A549 (cell line): ENCODE data around the gene SGPL1. TPM values are rescaled to one million over a fixed set of nuclear protein-coding genes. Genes with fewer than 3 reads are reported as not detected.

ENCODE experiments used
- ATAC-seq, 2 experiments: fragments of 200-7000 bp in 1 of 2; fragments of >200 bp in 1 of 2; cut with Nextera tagmentation in 1 of 2; cut with Tn5 transposase in 1 of 2; 3 replicates each; pipeline versions ENCODE4 v1.8.0 to v1.9.1; 2018 to 2020; ENCODE audit warnings: mild to moderate bottlenecking in 1 of 2, moderate library complexity in 1 of 2
- CTCF ChIA-PET: fragments of 300-600 bp; sonication (Branson Sonifier 250); formaldehyde crosslinking; extraction: SDS; loops from one replicate; lab custom pipeline; 2021; ENCODE audit warnings: antibody characterized with exemption, inconsistent platforms; lab: Yijun Ruan, JAX
- POLR2A ChIA-PET: fragments of 350-600 bp; formaldehyde crosslinking; extraction: SDS; loops from one replicate; lab custom pipeline; 2021; ENCODE audit warnings: antibody characterized with exemption, inconsistent platforms; lab: Yijun Ruan, JAX
- DNase-seq, 2 experiments: peaks; one replicate each; pipeline versions ENCODE4 v3.0.0 to v3.0.0-alpha.2; 2011 to 2016; ENCODE audit warnings: low read depth in 1 of 2, low spot score in 1 of 2
- FAIRE-seq: peaks from 2 replicates; lab custom pipeline; 2011; peaks lifted over from hg19 to GRCh38; lab: Jason Lieb, UNC
- H3K27ac ChIP-seq, 2 experiments: fragments of >200 bp; sonication (Bioruptor Twin); formaldehyde crosslinking; 3 replicates each; pipeline ENCODE4 v1.5.1; 2016 to 2017
- H3K4me1 ChIP-seq: fragments of >200 bp; sonication (Bioruptor Twin); formaldehyde crosslinking; 3 replicates; pipeline ENCODE4 v1.6.1; 2016
- H3K4me2 ChIP-seq: fragments of >200 bp; sonication (Bioruptor Twin); formaldehyde crosslinking; 3 replicates; pipeline ENCODE4 v1.6.1; 2016
- H3K4me3 ChIP-seq: fragments of >200 bp; sonication (Bioruptor Twin); formaldehyde crosslinking; 3 replicates; pipeline ENCODE4 v1.5.1; 2016
- H3K9me3 ChIP-seq: fragments of >200 bp; sonication (Bioruptor Twin); formaldehyde crosslinking; 3 replicates; pipeline ENCODE4 v1.6.1; 2016
- ATOH8 ChIP-seq: fragments of 250-450 bp; sonication (Bioruptor Pico); IDR thresholded peaks from 2 replicates; pipeline ENCODE4 v1.5.0; 2020; ENCODE audit warnings: low read depth, mild to moderate bottlenecking, moderate library complexity
- CBX2 ChIP-seq: fragments of 200-600 bp; sonication (generic); IDR thresholded peaks from 2 replicates; pipeline ENCODE4 v1.6.1; 2016; ENCODE audit warnings: low read depth, mild to moderate bottlenecking, borderline replicate concordance
- CBX8 ChIP-seq: fragments of 200-600 bp; sonication (generic); IDR thresholded peaks from 2 replicates; pipeline ENCODE4 v1.6.1; 2016
- CEBPB ChIP-seq, 2 experiments: fragments of >200 bp in 1 of 2; sonication (Bioruptor Twin) in 1 of 2; formaldehyde crosslinking in 1 of 2; IDR thresholded peaks; 2 replicates each; pipeline ENCODE4 v1.6.1; 2012 to 2016
- CHD4 ChIP-seq: fragments of 200-600 bp; sonication (generic); IDR thresholded peaks from 2 replicates; pipeline ENCODE4 v1.6.1; 2016; ENCODE audit warnings: antibody characterized with exemption, mild to moderate bottlenecking, borderline replicate concordance
- CTCF ChIP-seq: fragments of >200 bp; sonication (Bioruptor Twin); formaldehyde crosslinking; IDR thresholded peaks from 3 replicates; pipeline ENCODE4 v1.5.1; 2016
- E2F6 ChIP-seq: IDR thresholded peaks from 2 replicates; pipeline ENCODE4 v1.6.1; 2012; ENCODE audit warnings: low read depth, borderline replicate concordance
- EHF ChIP-seq: fragments of 250-450 bp; sonication (Bioruptor Pico); IDR thresholded peaks from 2 replicates; pipeline ENCODE4 v1.5.0; 2020; ENCODE audit warnings: mild to moderate bottlenecking
- EHMT2 ChIP-seq: fragments of 200-600 bp; sonication (generic); IDR thresholded peaks from 2 replicates; pipeline ENCODE4 v1.6.1; 2016; ENCODE audit warnings: antibody characterized with exemption, low read depth, mild to moderate bottlenecking, moderate library complexity
- ELK1 ChIP-seq: fragments of 150-350 bp; IDR thresholded peaks from 2 replicates; pipeline ENCODE4 v1.6.1; 2014; ENCODE audit warnings: low read depth, mild to moderate bottlenecking, low read length
- EP300 ChIP-seq, 2 experiments: fragments of >200 bp; sonication (Bioruptor Twin); formaldehyde crosslinking; IDR thresholded peaks; 2 replicates in 1 of 2; 3 replicates in 1 of 2; pipeline ENCODE4 v1.6.1; 2016 to 2017
- ESRRA ChIP-seq: fragments of 150-350 bp; IDR thresholded peaks from 2 replicates; pipeline ENCODE4 v1.6.1; 2014; ENCODE audit warnings: mild to moderate bottlenecking, low read length, borderline replicate concordance
- FOSB ChIP-seq: fragments of 250-450 bp; sonication (Bioruptor Pico); IDR thresholded peaks from 2 replicates; pipeline ENCODE4 v1.5.0; 2020; ENCODE audit warnings: mild to moderate bottlenecking, moderate library complexity
- FOXS1 ChIP-seq: fragments of 250-450 bp; sonication (Bioruptor Pico); IDR thresholded peaks from 2 replicates; pipeline ENCODE4 v1.5.0; 2020; ENCODE audit warnings: mild to moderate bottlenecking, moderate library complexity
- HOXB13 ChIP-seq: fragments of 250-450 bp; sonication (Bioruptor Pico); IDR thresholded peaks from 2 replicates; pipeline ENCODE4 v1.5.0; 2020; ENCODE audit warnings: low read depth, mild to moderate bottlenecking, moderate library complexity
- HOXB5 ChIP-seq: fragments of 250-450 bp; sonication (Bioruptor Pico); IDR thresholded peaks from 2 replicates; pipeline ENCODE4 v1.5.0; 2020; ENCODE audit warnings: mild to moderate bottlenecking, moderate library complexity
- JUN ChIP-seq, 2 experiments: fragments of >200 bp; sonication (Bioruptor Twin); formaldehyde crosslinking; IDR thresholded peaks; 2 replicates in 1 of 2; 3 replicates in 1 of 2; pipeline ENCODE4 v1.6.1; 2016 to 2017
- JUNB ChIP-seq: fragments of >200 bp; sonication (Bioruptor Twin); formaldehyde crosslinking; IDR thresholded peaks from 2 replicates; pipeline ENCODE4 v1.6.1; 2016
- MYC ChIP-seq: IDR thresholded peaks from 2 replicates; pipeline ENCODE4 v1.6.1; 2012; ENCODE audit warnings: mild to moderate bottlenecking, inconsistent platforms, low read length, improper control_type of control experiment, borderline replicate concordance
- NFE2L2 ChIP-seq: fragments of 150-350 bp; conservative IDR thresholded peaks from 2 replicates; pipeline ENCODE4 v1.6.1; 2014; ENCODE audit warnings: low read length
- PBX3 ChIP-seq: IDR thresholded peaks from 2 replicates; pipeline ENCODE4 v1.6.1; 2012
- PHF8 ChIP-seq: fragments of 200-600 bp; sonication (generic); IDR thresholded peaks from 2 replicates; pipeline ENCODE4 v1.6.1; 2016; ENCODE audit warnings: low read depth, mild to moderate bottlenecking, antibody characterized with exemption, moderate library complexity, borderline replicate concordance
- POLR2A ChIP-seq: IDR thresholded peaks from 2 replicates; pipeline ENCODE4 v1.6.1; 2012; ENCODE audit warnings: mild to moderate bottlenecking, low read length
- RAD21 ChIP-seq, 2 experiments: fragments of >200 bp in 1 of 2; sonication (Bioruptor Twin) in 1 of 2; formaldehyde crosslinking in 1 of 2; IDR thresholded peaks in 1 of 2; conservative IDR thresholded peaks in 1 of 2; 2 replicates in 1 of 2; 3 replicates in 1 of 2; pipeline ENCODE4 v1.6.1; 2012 to 2018; ENCODE audit warnings: inconsistent platforms in 1 of 2
- SREBF2 ChIP-seq: fragments of 450-650 bp; IDR thresholded peaks from 2 replicates; pipeline ENCODE4 v1.6.1; 2014; ENCODE audit warnings: mild to moderate bottlenecking, moderate library complexity
- TFCP2L1 ChIP-seq: fragments of 250-450 bp; sonication (Bioruptor Pico); IDR thresholded peaks from 2 replicates; pipeline ENCODE4 v1.5.0; 2021; ENCODE audit warnings: mild to moderate bottlenecking
- USF2 ChIP-seq: fragments of 450-650 bp; IDR thresholded peaks from 2 replicates; pipeline ENCODE4 v1.6.1; 2014; ENCODE audit warnings: antibody characterized with exemption
- ZSCAN20 ChIP-seq: fragments of 250-450 bp; sonication (Bioruptor Pico); IDR thresholded peaks from 2 replicates; pipeline ENCODE4 v1.8.0; 2022; ENCODE audit warnings: mild to moderate bottlenecking, moderate library complexity
- WGBS: methylation state at CpG from one replicate; pipeline ENCODE4 v1.1.6; 2017; ENCODE audit errors: missing lambda C conversion rate; 5-methylcytosine and 5-hydroxymethylcytosine counted together
- polyA plus RNA-seq, 4 experiments: library from polyadenylated mRNA; depleted of rRNA in 3 of 4; stranded (reverse); fragments of >200 nt; fragmentation: RNase III in 1 of 4; extraction: RNeasy Plus Mini Kit Qiagen cat#74134 plus additional on column Dnase treatment in 1 of 4; gene quantifications; 2 replicates in 3 of 4; 3 replicates in 1 of 4; pipeline ENCODE4 v1.2.3, GENCODE V29; 2011 to 2017

SGPL1 gene
- polyA plus RNA-seq, 2 of the 4 experiments (the other 2 are of a cell fraction) = 32.2 to 49.8 TPM

GRCh38 chr10:70920519-70920918, 104.8 kb downstream of the SGPL1 start:
- H3K9me3 ChIP-seq = no peaks in the 10 kb centered on the region
- POLR2A ChIA-PET = no interaction called here
- DNase-seq (no peak), ATAC-seq (no peak), FAIRE-seq (no peak)
- WGBS = 42% methylated on average over 4 of the region's 4 CpGs
- CTCF ChIA-PET = interaction anchor here (0.7 to 8.5 kb wide), 5 partner anchors 16 to 364 kb away, joined by 3 to 104 read pairs (median 7); partner anchors contain the start of gene TBATA
- TF ChIP-seq USF2 (no peak), MYC (no peak), CTCF (no peak), FOSB (CRISPR knock-in tag) (no peak), JUN (IDR thresholded peaks at IDR 0.05) (no peak), HOXB13 (CRISPR knock-in tag) (no peak), JUNB (no peak), PBX3 (no peak), ELK1 (no peak), E2F6 (no peak), HOXB5 (CRISPR knock-in tag) (no peak)
- no peak overlapping the region for H3K4me2 ChIP-seq
- no peak overlapping the region for H3K4me3 ChIP-seq
- H3K27ac ChIP-seq = no peak overlapping the region
- H3K4me1 ChIP-seq = no peaks in the 10 kb centered on the region

- WGBS = 57% methylated on average over 1 of the region's 1 CpG
- no peak for TF ChIP-seq EHMT2
- TF ChIP-seq FOXS1 (CRISPR knock-in tag) = no peak
- no peak for TF ChIP-seq PHF8
- TF ChIP-seq CBX2 = no peak
- TF ChIP-seq POLR2A = no peak
- no peak for TF ChIP-seq JUNB
- TF ChIP-seq EP300 (IDR thresholded peaks at IDR 0.05) = no peak
- TF ChIP-seq CBX8 = no peak
- no peak for TF ChIP-seq RAD21 (conservative IDR thresholded peaks at IDR 0.05 in 1 of 2, IDR thresholded peaks at IDR 0.05 in 1 of 2)
- no peak for TF ChIP-seq ATOH8 (CRISPR knock-in tag)
- no peak for TF ChIP-seq TFCP2L1 (CRISPR knock-in tag)
- TF ChIP-seq ELK1 = no peak
- no peak for TF ChIP-seq NFE2L2
- TF ChIP-seq SREBF2 = no peak
- no peak for TF ChIP-seq ZSCAN20 (CRISPR knock-in tag)
- TF ChIP-seq JUN (IDR thresholded peaks at IDR 0.05) = no peak
- TF ChIP-seq CEBPB (IDR thresholded peaks at IDR 0.05) = no peak
- no peak for TF ChIP-seq EHF (CRISPR knock-in tag)
- no peak for TF ChIP-seq CHD4
- no peak for TF ChIP-seq ESRRA
- ATAC-seq (no peak), FAIRE-seq (no peak), DNase-seq (no peak)
- ChIA-PET POLR2A (no interaction called here), CTCF (interaction anchor here (0.7 to 8.5 kb wide), 7 partner anchors 9 to 348 kb away, joined by 3 to 104 read pairs (median 6); partner anchors contain the start of gene TBATA)
- no peak overlapping the region for H3K4me3 ChIP-seq
- H3K27ac ChIP-seq = no peak overlapping the region
- no peaks in the 10 kb centered on the region for H3K4me1 ChIP-seq
- no peaks in the 10 kb centered on the region for H3K9me3 ChIP-seq
- no peak overlapping the region for H3K4me2 ChIP-seq
These were observed 105.5 kb downstream of the SGPL1 start for GRCh38 chr10:70921285-70921684.
